T-helper 1 cell (primary cell): ENCODE measurements around the gene RGCC.
A peak's percentile ranks its signal among the peaks of the same experiment; 100 is the strongest.
"Not testable (repeated sequence)": the region's sequence is repeated elsewhere in the genome, so short reads cannot be mapped to it uniquely, and the experiment has no call there.

Experiments
- DNase-seq, 5 donors: peaks; one replicate each; pipeline ENCODE4 v3.0.0-alpha.2; 2012 to 2020

The RGCC gene

DNA sequence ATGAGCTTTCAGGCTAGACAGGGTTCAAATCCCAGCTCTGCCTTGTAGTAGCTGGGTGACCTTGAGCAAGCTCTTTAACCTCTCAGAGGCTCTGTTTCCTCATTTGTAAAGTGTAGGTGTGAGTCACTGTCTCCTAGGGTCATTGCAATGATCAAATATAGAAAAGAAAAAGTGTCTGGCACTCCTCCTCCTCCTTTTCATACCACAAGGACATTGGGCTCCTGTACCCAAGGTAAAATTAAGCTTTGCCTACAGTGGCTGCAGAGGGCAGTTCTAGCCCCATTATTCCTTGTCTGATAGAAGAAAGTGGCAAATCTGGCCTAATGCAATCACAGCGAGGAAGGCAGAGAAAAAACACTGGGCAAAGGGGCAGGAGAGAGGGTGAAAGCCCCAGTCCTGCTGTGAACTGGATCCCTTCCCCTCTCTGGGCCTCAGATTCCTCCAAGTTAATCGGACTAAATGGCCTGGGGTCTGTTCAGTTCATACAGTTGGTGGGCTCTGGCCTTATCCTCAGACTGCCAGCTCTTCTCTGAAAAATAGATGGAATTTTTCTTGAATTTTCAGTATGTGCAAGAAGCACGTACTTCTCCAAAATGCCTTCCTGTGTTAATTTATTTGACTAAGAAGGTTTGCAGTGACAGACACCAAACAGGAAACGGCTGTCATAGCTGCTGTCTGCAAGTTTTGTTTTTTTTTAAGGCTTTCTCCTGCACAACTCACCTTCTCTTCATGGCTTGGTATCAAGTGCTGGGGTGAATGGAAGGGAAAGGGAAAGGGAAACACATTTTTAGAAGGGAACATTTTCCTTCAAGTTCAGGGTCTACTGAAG is 35.3 kb downstream of the RGCC start:
- peak in 1 of 5 donors; percentile 71 for DNase-seq

DNA sequence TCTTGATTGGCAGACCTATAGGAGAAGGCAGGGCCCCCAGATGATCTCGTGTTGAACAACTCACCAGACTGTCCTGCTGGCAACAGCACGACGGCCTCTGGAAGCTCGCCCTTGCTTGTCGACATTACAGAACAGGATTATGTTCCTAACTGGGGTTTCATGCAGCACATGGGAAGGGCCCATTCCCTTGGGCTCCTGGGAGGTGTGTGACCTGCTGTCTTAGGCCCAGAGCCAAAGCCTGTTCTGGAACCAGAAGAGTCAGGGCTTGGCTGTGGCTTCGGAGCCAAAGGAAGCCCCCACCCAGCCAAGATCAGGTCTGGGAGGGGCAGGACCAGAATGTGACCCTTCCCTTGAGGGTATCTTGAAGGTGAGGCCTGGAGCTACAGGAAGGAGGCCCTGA is 36.9 kb downstream of the RGCC start:
- DNase-seq = no peak

DNA sequence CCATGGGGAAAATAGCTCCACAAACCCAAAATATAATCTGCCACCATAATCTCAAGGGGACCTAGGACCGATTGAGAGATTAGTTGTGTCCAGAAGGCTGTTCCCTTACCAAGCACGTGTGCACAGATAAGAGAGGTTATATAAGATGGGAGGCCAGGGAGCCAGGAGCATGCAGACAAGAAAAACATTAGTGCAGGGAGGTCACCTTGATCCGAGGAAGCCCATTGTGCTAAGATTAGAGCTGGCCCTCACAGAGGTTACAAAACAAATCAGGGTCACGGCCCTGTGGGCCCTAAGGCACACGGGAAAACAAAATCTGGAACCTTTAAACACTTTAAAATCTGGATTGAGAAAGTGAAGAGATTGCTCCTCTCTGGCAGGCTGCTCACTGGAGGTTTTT is 37.7 kb downstream of the RGCC start:
- no peak for DNase-seq

DNA sequence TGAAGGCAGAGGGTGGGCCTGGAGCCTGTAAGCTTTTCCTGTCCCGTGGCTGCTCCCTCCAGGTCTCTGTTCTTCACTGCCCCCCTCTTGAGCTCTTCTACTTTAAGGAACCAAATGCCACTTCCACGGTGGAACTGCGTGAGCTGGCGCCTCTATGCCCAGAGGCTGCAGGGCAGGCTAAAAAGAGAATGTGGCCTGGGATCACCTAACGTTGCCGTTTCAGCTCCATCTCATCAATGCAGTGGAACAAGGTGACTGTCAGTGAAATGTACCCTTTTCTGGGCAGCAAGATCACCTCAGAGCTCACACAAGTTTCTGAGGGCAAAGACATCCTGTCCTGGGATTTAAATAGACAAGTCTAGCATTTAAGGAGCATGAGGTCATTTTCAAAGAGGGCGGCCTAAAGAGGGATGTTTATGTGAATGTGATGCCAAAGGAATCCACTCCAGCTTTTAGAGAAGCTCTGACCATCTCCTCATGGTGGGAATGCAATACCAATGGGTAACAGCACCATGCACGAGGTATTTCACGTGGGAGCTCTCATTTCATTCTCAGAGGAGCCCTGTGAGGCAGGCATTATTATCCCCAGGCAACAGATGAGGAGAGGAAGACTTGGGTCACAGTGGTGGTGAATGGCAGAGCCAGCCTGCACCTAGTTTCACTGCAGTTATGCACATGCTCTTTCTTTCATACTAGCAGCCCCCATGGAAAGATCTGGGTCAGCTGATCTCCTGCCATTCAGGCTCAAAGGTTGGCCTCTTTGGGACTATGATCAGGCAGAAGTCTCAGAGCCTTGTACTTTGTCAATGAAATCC is 39.3 kb downstream of the RGCC start:
- no peak for DNase-seq

DNA sequence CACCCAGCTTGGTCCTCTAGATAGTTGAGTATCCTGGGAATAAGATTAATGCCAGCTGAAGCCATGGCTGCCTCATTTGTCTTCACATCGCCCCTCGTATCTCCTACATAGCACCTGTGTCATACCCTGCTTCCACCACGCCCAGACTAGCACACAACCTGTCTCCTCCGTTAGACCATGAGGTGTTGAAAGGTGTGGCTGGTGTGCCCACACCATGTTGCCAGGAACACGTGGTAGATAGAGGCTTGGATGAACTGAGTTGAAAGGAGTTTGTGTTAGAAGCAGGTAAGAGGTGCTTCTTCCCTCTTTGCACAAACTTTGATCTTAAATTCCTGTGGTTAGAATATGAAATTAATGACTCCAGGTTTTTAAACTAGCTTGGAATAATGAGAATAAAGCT is 40.1 kb downstream of the RGCC start:
- no peak for DNase-seq

DNA sequence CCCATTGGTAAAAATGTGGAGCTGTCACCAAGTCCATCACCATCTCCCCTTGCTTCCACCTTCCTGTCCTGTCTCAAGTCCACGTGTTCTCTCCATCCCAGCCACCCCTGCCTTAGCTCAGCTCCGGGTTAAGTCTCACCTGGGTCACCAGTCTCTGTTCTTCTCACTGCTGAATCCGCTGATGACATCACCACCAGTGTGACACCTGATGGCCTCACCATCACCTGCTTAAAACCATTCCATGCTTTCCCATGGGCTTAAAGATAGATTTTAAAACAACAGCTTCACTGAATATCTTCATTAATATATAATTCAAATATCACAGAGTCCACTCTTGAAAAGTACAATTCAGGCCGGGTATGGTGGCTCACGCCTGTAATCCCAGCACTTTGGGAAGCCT is 42.1 kb downstream of the RGCC start:
- DNase-seq = no peak

DNA sequence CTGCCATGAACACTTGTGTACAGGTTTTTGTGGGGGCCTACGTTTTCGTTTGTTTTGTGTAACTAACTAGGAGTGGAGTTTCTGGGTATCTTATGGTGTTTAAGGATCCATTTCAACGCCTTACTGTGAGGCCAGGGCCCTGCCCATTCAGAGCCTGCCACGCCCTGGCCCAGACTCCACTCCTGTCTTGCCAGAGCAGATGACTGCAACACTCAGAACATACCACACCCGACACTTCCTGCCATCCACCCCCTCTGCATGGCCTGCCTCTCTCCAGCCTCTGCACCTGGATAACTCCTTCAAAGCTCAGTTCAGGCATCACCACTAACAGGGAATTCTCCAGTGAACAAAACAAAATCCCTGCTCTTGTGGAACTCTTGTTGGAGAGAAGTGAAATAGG is 43.2 kb downstream of the RGCC start:
- DNase-seq = peak in 1 of 5 donors; percentile 75

DNA sequence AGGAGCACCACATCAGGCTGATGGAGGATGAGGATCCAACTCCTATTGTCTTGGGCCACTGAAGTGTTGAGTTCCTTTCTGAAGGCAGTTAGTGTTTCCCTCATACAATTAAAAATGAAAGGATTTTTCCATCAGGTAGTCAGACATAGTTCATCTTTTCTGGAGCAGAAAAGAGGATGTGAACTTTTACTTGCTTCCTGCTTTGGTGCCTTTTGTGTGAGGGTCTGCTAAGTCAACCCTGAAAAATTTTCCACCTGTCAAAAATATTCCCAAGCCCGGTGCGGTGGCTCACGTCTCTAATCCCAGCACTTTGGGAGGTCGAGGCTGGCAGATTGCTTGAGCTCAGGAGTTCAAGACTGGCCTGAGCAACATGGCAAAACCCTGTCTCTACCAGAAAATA is 43.9 kb downstream of the RGCC start:
- no peak for DNase-seq

DNA sequence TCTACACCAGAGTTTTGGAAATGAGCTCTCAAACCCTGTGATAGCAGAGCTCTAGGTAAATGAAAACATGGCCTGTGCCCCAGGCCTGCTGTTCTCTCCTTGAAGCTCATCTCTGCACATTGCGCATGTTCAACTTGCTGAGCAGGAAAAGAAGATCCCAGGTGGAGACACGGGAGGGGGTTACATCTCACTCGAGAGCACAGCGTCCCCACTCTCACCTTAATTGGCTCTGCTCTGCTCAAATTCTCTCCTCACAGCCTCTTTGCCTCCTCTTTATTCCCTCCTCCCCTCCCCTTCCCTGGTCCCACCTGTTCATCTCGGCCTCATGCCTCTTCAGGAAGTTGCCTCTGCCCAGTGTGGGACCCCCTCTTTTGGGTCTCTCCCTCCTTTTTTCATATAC is 44.7 kb downstream of the RGCC start:
- no peak for DNase-seq

DNA sequence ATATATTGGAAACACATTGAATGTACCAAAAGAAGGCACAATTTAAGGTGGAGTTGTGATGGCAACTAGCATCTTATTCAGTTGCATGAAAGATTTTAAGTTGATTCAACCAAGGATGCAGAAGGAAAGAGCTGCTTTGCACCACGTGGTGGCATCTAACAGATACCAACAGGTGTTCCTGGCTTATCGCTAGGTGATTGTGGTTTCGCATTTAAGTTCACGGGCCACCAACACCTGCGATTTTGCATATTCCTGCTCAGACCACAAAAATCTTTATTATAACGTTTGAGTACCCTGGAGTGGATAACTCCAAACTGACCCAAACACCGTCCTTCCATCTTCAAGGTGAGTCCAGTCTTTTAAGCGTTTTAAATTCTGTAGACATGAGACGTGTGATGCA is 45.3 kb downstream of the RGCC start:
- DNase-seq = peak in 1 of 5 donors; percentile 14

DNA sequence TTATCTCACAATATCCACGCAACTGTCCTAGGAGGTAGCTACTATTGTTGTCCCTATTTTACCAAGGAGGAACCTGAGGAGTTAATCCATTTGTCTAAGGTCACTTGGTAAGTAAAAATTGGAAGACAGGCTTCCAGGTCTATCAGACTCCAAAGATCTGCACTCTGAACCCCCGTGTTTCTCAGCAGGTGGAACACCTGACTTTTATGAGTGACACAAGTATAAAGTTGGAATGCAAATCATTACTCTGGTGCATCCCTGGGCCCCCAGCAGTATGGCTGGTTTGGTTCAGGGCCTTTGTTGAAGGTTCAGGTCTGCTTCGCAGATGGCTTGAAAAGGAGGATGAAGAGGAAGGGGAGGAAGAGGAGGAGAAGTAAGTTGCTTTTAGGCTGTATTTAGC is 46.0 kb downstream of the RGCC start:
- DNase-seq = no peak

DNA sequence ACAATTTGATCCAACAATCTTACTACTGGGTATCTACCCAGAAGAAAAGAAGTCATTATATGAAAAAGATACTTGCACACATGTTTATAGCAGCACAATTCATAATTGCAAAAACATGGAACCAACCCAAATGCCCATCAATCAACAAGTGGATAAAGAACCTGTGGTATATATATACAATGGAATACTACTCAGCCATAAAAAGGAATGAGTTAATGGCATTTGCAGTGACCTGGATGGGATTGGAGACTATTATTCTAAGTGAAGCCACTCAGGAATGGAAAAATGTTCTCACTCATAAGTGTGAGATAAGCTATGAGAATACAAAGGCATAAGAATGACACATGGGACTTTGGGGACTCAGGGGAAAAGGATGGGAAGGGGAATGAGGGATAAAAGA is 47.3 kb downstream of the RGCC start:
- not testable (repeated sequence) for DNase-seq

DNA sequence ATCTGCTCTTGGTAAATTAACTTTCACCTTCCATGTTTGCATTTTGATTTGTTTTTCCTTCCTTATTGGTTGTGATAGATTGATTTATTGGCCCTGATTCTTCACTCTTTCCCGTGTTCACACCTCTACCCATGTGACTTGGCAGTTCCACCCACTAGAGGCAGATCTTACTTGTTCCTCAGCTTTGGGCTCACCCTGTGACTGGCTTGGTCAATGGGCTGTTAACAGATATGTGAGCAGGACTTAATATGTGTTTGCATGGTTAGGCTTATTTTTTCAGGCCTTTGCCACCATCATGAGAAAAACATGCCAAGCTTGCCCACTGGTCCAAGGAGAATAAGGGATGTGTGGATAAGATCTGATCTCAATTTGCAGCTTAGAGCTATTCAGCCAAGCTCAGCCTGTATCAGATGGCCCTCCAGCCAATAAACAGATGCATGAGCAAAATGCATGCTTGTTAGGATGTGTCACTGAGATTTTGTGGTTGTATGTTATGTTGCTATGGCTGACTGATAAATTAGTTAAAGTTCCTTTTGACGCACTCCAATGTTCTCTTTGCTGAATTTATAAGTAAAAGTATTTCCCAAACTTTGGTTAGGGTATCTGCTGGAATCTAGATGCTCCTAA is 48.0 kb downstream of the RGCC start:
- no peak for DNase-seq

DNA sequence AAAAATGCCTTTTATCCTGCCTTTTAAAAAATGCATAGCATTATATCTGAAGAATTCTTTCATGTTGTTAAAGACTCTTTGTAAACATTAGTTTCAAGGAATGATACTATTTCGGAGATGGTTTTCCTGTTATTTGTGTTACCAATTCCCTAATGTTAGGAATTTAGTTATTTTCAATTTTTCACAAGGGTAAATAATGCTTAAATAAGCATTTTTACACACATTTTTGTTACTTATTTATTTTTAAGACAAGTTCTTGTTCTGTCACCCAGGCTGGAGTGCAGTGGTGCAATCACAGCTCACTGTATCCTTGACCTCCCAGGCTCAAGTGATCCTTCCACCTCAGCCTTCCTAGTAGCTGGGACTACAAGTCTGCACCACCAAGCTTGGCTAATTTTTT is 49.0 kb downstream of the RGCC start:
- no peak for DNase-seq

DNA sequence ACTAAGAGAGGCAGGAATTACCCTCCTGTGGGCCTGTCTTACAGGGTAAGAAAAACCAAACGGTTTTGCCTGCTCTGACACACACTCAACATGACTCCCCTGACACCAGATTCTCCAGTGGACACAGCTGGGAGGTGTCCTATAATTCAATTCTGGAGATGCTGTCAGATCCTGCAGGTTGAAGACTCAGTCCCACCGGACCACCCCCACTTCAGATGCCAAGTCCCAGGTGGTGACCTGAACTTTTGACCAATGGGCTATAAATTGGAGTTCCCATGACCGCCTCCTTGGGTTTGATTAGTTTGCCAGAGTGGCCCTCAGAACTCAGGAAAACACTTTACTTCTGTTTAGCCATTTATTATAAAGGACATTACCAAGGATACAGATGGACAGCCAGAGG is 52.6 kb downstream of the RGCC start:
- no peak for DNase-seq

DNA sequence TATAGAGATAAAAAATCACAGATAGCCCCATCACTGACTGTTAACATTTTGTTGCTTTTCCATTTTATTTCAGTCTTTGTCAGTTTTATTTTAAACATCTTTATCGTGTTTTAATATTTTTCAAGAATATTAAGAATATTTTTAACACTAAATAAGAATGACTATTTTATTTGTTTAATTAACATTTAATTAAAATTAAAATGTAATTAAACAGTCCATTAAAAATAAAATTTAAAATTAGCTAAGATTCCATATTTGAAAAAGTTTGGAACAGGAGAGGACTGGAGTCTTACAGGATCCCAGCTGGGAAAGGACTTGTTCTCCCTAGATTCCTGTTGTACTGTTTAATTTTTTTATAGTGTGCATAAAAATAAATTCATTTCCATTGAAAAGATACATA is 54.5 kb downstream of the RGCC start:
- DNase-seq = no peak

DNA sequence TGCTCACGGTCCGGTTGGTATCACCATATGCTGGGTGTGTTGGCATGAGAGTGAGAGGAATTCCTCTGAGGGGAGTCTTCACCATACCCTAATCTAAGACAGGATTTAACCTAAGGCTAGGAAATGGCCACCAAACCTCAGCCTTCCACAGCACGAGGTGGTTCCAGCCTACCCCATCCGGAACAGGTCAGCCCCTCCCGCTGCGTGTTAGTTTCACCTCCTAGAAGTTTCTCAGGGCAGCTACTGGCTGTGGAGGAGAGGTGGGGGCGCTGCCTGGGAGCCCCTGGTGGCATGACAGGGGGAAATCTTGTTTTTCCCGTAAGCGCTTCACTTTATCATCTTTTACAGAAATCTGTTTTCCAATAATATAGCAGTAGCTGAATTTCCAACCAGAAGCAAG is 55.1 kb downstream of the RGCC start:
- DNase-seq = no peak

DNA sequence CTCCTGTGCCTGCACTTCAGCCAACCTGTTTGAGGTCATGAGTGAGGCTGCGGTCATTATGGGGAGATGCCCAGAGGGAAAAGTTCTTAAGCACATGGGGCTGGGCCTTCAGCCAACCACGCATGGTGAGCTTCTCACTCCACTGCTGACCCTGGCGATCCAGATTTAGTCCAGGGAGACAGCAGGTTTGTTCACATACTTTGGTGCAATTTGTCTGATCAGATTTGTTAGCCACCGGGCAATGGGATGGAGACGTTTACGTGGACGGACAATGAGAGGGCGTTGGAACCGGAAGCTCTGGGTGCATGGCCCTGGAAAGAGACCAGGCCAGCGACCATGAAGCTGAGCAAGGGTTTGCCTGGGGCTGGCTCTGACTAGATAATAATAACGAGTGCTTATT is 56.2 kb downstream of the RGCC start:
- no peak for DNase-seq

DNA sequence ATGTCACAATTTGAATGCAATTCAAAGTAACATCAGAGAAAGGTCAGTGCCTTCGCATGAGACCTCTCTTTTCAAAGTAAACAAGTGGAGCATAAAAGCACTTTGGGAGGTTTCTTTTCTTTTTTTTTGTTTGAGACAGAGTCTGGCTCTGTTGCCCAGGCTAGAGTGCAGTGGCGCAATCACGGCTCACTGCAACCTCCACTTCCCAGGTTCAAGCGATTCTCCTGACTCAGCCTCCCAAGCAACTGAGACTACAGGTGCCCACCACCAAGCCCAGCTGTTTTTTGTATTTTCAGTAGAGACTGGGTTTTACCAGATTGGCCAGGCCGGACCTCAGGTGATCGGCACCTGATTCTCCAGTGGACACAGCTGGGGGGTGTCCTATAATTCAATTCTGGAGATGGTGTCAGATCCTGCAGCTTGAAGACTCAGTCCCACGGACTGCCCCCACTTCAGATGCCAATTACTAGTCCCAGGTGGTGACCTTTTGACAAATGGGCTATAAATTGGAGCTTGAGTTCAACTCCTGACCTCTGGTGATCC is 57.6 kb downstream of the RGCC start:
- DNase-seq = no peak

DNA sequence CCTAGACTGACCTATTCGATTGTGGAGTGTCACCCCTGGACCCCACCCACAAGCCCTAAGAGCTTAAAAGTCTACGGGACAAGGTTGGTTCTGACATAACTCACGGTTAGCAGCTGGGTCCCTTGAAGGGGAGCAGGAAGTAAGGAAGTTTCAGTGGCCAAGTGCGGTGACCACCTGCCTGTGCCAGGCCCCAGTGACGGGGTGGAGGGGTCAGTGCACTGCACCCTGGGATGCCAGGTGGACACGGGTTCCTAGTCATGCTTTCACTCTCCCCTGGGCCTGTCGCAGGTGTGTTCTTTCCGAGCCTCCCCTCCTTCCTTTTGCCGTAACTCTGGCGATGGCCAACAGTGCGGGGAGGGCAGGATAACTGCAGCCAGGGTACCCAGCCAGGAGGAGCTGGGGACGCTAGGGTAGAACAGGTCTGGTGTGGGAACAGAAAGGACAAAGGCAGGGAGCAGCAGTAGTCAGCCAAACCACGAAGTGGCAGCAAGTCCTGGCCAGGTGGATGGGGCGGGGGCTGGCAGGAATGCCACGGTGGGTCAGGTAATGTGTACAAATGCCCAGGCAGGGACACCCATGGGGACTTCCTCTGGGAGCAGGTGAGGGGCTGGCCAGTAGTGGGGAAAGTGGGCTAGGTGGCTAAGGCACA is 58.3 kb downstream of the RGCC start:
- DNase-seq = no peak

DNA sequence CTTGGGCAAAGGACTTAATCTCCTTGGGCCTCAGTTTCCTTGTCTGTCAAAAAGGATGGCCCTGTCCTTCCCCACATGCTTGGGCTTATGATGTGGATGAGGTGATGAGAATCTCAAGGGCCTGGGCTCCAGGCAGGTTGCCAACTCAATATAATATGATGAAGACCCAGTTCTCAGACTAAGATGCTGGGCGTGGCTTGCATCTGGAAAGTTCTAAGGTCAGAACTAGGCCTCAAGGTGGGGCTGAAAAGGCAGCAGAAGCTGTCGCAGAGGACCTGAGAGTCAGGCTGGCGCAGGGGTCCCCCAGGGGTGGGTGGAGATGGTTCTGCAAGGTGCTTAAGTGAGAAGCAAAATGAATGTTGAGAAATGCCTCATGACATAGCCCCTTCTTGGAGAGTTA is 58.8 kb downstream of the RGCC start:
- no peak for DNase-seq

DNA sequence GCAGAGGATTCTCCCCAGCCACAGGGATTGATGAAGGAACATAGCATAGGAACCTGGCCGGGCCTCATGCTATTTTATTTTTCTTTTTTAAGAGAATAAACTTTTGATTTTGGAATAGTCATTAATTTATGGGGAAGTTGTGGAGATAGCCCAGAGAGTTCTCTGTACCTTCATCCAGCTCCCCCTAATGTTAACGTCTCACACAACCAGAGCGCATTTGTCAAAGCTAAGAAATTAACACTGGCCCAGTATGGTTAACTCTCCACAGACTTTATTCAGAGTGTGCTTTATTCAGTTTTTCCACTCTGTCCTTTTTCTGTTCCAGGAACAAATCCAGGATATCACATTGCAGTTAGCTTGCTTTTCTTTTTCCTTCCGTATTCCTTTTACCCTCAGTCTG is 59.4 kb downstream of the RGCC start:
- DNase-seq = no peak
